GM23248 (cell line): ENCODE results near the gene TEAD2.

Experiments used
- EZH2 ChIP-seq: fragments of 200-600 bp; sonication (generic); IDR thresholded peaks from 2 replicates; pipeline ENCODE4 v1.6.1; 2018; ENCODE audit warnings: antibody characterized with exemption, mild to moderate bottlenecking; ENCODE audit not compliant: insufficient read depth, poor library complexity, severe bottlenecking
- EZH2phosphoT487 ChIP-seq: fragments of 200-600 bp; sonication (generic); IDR thresholded peaks from 2 replicates; pipeline ENCODE4 v1.6.1; 2018; ENCODE audit warnings: antibody characterized with exemption, moderate library complexity, mild to moderate bottlenecking, low read depth; ENCODE audit not compliant: insufficient read depth

DNA sequence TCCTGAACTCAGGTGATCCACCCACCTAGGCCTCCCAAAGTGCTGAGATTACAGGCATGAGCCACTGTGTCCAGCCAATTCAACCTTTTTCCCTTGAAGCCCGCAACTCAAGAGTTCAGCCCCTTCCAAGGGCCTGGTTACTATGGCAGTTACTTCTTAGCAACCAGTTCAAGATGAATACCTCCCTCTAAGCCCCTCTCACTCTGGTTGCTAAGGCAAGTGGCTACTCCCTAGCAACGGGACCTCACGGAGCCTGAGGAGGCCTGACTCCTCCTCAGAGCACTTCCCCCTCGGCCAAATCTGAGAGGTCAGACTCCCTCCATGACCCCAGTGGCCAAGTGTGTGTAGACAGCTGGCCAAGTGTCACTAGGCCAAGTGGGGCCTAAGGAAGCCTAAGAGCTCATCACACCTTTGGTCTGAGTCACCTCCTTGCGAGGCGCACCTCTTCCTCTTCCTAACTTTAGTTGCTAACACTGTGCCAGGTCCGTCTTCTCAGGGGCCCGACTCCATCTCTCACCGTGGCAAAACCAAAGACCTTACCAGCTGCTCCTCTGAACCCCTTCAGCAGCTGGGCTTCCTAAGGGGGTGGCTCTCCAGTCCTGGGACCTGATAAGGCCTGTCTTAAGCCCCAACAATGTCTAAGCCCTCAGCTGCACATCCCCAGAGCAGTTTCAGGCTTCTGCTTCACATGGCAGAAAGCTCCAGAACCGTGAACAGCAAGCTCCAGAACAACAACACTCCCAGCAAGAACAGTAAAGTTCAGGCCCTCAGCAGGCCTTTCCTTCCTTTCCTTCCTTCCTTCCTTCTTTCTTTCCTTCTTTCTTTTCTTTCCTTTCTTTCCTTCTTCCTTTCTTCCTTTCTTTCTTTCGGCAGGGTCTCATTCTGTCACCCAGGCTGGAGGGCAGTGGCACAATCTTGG, 17.5 kb downstream of the TEAD2 start:
- TF ChIP-seq EZH2: no peak
- no peak for TF ChIP-seq EZH2phosphoT487
